ENCODE results near the gene ZNF581. TPM values are rescaled to one million over a fixed set of nuclear protein-coding genes. Genes with fewer than 3 reads are reported as not detected.
A peak's percentile ranks its signal among the peaks of the same experiment; 100 is the strongest.

ZNF581 gene
- polyA plus RNA-seq, 3 donors = 25.1 to 31.6 (median 29.4) TPM

DNA sequence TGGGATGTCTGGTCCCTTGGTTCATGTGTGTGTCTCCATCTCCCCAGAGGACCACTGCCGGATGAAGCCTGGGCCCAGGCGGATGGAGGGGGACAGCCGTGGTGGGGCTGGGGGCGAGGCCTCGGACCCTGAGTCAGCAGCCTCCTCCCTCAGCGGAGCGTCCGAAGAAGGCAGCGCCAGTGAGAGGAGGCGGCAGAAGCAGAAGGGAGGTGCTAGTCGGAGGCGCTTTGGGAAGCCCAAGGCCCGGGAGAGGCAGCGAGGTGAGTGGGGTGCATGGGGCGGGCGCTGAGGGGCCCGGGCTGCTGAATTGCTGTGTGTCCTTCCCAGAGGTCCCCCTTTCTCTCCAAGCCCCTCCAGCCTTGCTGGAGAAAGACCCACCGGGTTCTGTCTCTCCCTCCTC, 7.8 kb downstream of the ZNF581 start:
- no peak overlapping the region for H3K27ac ChIP-seq (ENCODE audit: low read depth in 1 of 2, low read length in 2 of 2)
- H3K9ac ChIP-seq (ENCODE audit: insufficient read depth, low read length, poor library complexity, severe bottlenecking) = no peak overlapping the region
- no peak overlapping the region for H2AFZ ChIP-seq (ENCODE audit: insufficient read depth, low read depth, low read length, poor library complexity, severe bottlenecking)
- intact Hi-C loops (cut with micrococcal nuclease) = loop anchor here in 1 of 2 donors (10.0 kb wide), 1 partner anchor 1456 kb away; the partner anchor contains the start of gene TSEN34
- no peak overlapping the region for H3K4me2 ChIP-seq (replicated peaks; ENCODE audit: extremely low read depth, low read length, poor library complexity, severe bottlenecking)
- Mint-ChIP-seq H3K4me3 (no peak overlapping the region), H3K27me3 (ENCODE audit: low read depth in 3 of 3) (peaks cover 7 to 11% (median 8%) of the 10 kb centered on the region in 3 donors), H3K36me3 (peaks cover 0 to 18% of the 10 kb centered on the region in 2 donors), H3K9me3 (peaks cover 0 to 2% (median 0%) of the 10 kb centered on the region in 7 donors), H3K4me1 (peaks cover 32% of the 10 kb centered on the region), H3K27ac (no peak overlapping the region)
- 88% methylated on average over 5 of the region's 18 CpGs for WGBS (ENCODE audit: insufficient coverage)
- H3K36me3 ChIP-seq (replicated peaks in 1 of 2; ENCODE audit: control insufficient read depth in 1 of 2, insufficient read depth in 2 of 2, low read length in 2 of 2) = no peaks in the 10 kb centered on the region
- no peak for DNase-seq
- peaks cover 13% of the 10 kb centered on the region for H3K79me2 ChIP-seq (ENCODE audit: insufficient read depth, low read length)
- H3K4me1 ChIP-seq (ENCODE audit: control insufficient read depth in 1 of 2, insufficient read depth in 2 of 2, low read length in 2 of 2) = peaks cover 36 to 42% of the 10 kb centered on the region in 2 donors
- H4K20me1 ChIP-seq (ENCODE audit: insufficient read depth, low read length) = peaks cover 10% of the 10 kb centered on the region
- TF ChIP-seq, protein P1, sequence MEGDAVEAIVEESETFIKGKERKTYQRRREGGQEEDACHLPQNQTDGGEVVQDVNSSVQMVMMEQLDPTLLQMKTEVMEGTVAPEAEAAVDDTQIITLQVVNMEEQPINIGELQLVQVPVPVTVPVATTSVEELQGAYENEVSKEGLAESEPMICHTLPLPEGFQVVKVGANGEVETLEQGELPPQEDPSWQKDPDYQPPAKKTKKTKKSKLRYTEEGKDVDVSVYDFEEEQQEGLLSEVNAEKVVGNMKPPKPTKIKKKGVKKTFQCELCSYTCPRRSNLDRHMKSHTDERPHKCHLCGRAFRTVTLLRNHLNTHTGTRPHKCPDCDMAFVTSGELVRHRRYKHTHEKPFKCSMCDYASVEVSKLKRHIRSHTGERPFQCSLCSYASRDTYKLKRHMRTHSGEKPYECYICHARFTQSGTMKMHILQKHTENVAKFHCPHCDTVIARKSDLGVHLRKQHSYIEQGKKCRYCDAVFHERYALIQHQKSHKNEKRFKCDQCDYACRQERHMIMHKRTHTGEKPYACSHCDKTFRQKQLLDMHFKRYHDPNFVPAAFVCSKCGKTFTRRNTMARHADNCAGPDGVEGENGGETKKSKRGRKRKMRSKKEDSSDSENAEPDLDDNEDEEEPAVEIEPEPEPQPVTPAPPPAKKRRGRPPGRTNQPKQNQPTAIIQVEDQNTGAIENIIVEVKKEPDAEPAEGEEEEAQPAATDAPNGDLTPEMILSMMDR (IDR thresholded peaks at IDR 0.05) = no peak
- no peak overlapping the region for H3K4me3 ChIP-seq (replicated peaks in 1 of 3; ENCODE audit: low read depth in 2 of 3, low read length in 3 of 3)
- no peaks in the 10 kb centered on the region for H3K27me3 ChIP-seq (ENCODE audit: control insufficient read depth in 2 of 2, insufficient read depth in 2 of 2, low read length in 2 of 2)
- no peaks in the 10 kb centered on the region for H3K9me3 ChIP-seq (replicated peaks in 1 of 2; ENCODE audit: control insufficient read depth in 1 of 2, insufficient read depth in 1 of 2, low read length in 2 of 2)

DNA sequence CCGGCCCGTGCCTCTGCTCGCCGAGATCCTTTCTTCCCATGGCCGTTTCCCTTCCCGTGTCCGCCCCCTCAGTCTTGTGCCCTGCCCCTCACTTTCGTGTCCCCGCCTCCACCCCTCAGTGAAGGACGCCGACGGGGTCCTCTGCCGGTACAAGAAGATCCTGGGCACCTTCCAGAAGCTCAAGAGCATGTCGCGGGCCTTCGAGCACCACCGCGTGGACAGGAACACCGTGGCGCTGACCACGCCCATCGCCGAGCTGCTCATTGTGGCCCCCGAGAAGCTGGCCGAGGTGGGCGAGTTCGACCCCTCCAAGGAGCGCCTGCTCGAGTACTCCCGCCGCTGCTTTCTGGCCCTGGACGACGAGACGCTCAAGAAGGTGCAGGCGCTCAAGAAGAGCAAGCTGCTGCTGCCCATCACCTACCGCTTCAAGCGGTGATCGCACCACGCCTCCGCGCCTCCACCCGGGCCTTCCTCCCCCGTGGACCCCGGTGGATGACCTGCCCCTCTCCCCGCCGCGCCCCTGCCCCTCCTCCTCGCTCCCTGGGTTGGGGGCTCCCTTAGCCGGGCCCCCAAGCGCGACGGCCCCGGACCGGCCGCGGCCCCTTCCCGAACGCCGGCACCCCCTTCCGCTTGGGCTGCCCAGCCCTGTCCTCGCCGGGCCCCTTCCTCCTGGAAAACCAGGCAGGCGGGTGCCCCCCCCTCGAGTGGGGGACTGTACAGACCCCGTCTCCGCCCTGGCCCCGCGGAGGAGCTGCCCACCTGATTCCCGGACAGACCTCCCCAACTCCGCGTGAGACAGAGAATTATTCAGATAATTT, 9.1 kb downstream of the ZNF581 start:
- Histone ChIP-seq H3K27ac (ENCODE audit: low read depth in 1 of 2, low read length in 2 of 2) (no peak overlapping the region), H4K20me1 (ENCODE audit: insufficient read depth, low read length) (peaks cover 23% of the 10 kb centered on the region), H3K79me2 (ENCODE audit: insufficient read depth, low read length) (peaks cover 26% of the 10 kb centered on the region), H3K4me1 (ENCODE audit: control insufficient read depth in 1 of 2, insufficient read depth in 2 of 2, low read length in 2 of 2) (peaks cover 42 to 47% of the 10 kb centered on the region in 2 donors), H3K36me3 (replicated peaks in 1 of 2; ENCODE audit: control insufficient read depth in 1 of 2, insufficient read depth in 2 of 2, low read length in 2 of 2) (peaks cover 0 to 3% of the 10 kb centered on the region in 2 donors), H3K27me3 (ENCODE audit: control insufficient read depth in 2 of 2, insufficient read depth in 2 of 2, low read length in 2 of 2) (no peaks in the 10 kb centered on the region), H3K4me3 (replicated peaks in 1 of 3; ENCODE audit: low read depth in 2 of 3, low read length in 3 of 3) (no peak overlapping the region), H3K9me3 (replicated peaks in 1 of 2; ENCODE audit: control insufficient read depth in 1 of 2, insufficient read depth in 1 of 2, low read length in 2 of 2) (no peaks in the 10 kb centered on the region), H3K4me2 (replicated peaks; ENCODE audit: extremely low read depth, low read length, poor library complexity, severe bottlenecking) (peak overlapping the region; percentile 84), H3K9ac (ENCODE audit: insufficient read depth, low read length, poor library complexity, severe bottlenecking) (no peak overlapping the region), H2AFZ (ENCODE audit: insufficient read depth, low read depth, low read length, poor library complexity, severe bottlenecking) (no peak overlapping the region)
- peaks cover 7 to 10% (median 8%) of the 10 kb centered on the region in 3 donors for H3K27me3 Mint-ChIP-seq (ENCODE audit: low read depth in 3 of 3)
- peaks cover 38% of the 10 kb centered on the region for H3K4me1 Mint-ChIP-seq
- peaks cover under 1 to 14% of the 10 kb centered on the region in 2 donors for H3K36me3 Mint-ChIP-seq
- intact Hi-C loops (cut with micrococcal nuclease) = loop anchor here in 1 of 2 donors (10.0 kb wide), 1 partner anchor 1458 kb away; the partner anchor contains the start of gene TSEN34
- peaks cover 0 to 2% (median 0%) of the 10 kb centered on the region in 7 donors for H3K9me3 Mint-ChIP-seq
- H3K27ac Mint-ChIP-seq = peak overlapping the region in 1 of 7 donors; percentile 41
- 94% methylated on average over 61 of the region's 71 CpGs for WGBS (ENCODE audit: insufficient coverage)
- no peak overlapping the region for H3K4me3 Mint-ChIP-seq
- DNase-seq = peak in 1 of 3 donors; percentile 14
- TF ChIP-seq, protein P1 (IDR thresholded peaks at IDR 0.05) = no peak

Data from CD14-positive monocyte (primary cell).